ENCODE measurements around the gene ARMC9.

The ARMC9 gene

GRCh38 chr2:231204146-231204545, 5.7 kb downstream of the ARMC9 start:
- no peak for FAIRE-seq

- no peak for FAIRE-seq
Measured at GRCh38 chr2:231204581-231204980, 6.2 kb downstream of the ARMC9 start.

- FAIRE-seq: no peak
Measured at GRCh38 chr2:231207734-231208133, 9.3 kb downstream of the ARMC9 start.

GRCh38 chr2:231210782-231211181, 12.4 kb downstream of the ARMC9 start:
- no peak for FAIRE-seq

GRCh38 chr2:231211486-231211885, 13.1 kb downstream of the ARMC9 start:
- FAIRE-seq: no peak

GRCh38 chr2:231212329-231212845, 14.0 kb downstream of the ARMC9 start:
- no peak for FAIRE-seq

- FAIRE-seq: no peak
Measured at GRCh38 chr2:231213931-231214642, 15.7 kb downstream of the ARMC9 start.

- no peak for FAIRE-seq
Measured at GRCh38 chr2:231218366-231218765, 19.9 kb downstream of the ARMC9 start.

- no peak for FAIRE-seq
Measured at GRCh38 chr2:231219289-231219688, 20.9 kb downstream of the ARMC9 start.

- FAIRE-seq: no peak
Measured at GRCh38 chr2:231221761-231222160, 23.3 kb downstream of the ARMC9 start.

- no peak for FAIRE-seq
Measured at GRCh38 chr2:231222318-231223000, 24.0 kb downstream of the ARMC9 start.

- no peak for FAIRE-seq
Measured at GRCh38 chr2:231223001-231223375, 24.6 kb downstream of the ARMC9 start.

GRCh38 chr2:231223458-231223976, 25.1 kb downstream of the ARMC9 start:
- no peak for FAIRE-seq

- FAIRE-seq: no peak
Measured at GRCh38 chr2:231227310-231228162, 29.1 kb downstream of the ARMC9 start.

- no peak for FAIRE-seq
Measured at GRCh38 chr2:231228223-231228622, 29.8 kb downstream of the ARMC9 start.

GRCh38 chr2:231228974-231229529, 30.6 kb downstream of the ARMC9 start:
- FAIRE-seq: no peak

- FAIRE-seq: no peak
Measured at GRCh38 chr2:231235217-231235616, 36.8 kb downstream of the ARMC9 start.

- FAIRE-seq: no peak
Measured at GRCh38 chr2:231238689-231239088, 40.3 kb downstream of the ARMC9 start.

- FAIRE-seq: no peak
Measured at GRCh38 chr2:231239751-231240150, 41.3 kb downstream of the ARMC9 start.

GRCh38 chr2:231241755-231242507, 43.5 kb downstream of the ARMC9 start:
- FAIRE-seq: no peak

- FAIRE-seq: no peak
Measured at GRCh38 chr2:231243866-231244265, 45.4 kb downstream of the ARMC9 start.
